SK-N-SH (cell line): ENCODE results near the gene ANGPTL4.

Source experiments
- EP300 ChIP-seq, 2 experiments: IDR thresholded peaks; 2 replicates each; pipeline versions ENCODE4 v1.4.0 to v1.6.1; 2012; ENCODE audit warnings: borderline replicate concordance in 1 of 2, low read depth in 1 of 2, low read length in 1 of 2
- FOSL2 ChIP-seq: IDR thresholded peaks from 2 replicates; pipeline ENCODE4 v1.4.0; 2012; ENCODE audit warnings: low read depth, mild to moderate bottlenecking, moderate library complexity, borderline replicate concordance
- MEF2A ChIP-seq: IDR thresholded peaks from 2 replicates; pipeline ENCODE4 v1.4.0; 2012; ENCODE audit warnings: low read depth, borderline replicate concordance
- MXI1 ChIP-seq: IDR thresholded peaks from 2 replicates; pipeline ENCODE4 v1.6.1; 2012; ENCODE audit warnings: mild to moderate bottlenecking, low read depth, low read length, improper control_type of control experiment
- NFIC ChIP-seq: IDR thresholded peaks from 2 replicates; pipeline ENCODE4 v1.4.0; 2012; ENCODE audit warnings: borderline replicate concordance
- POLR2AphosphoS5 ChIP-seq: IDR thresholded peaks from 2 replicates; pipeline ENCODE4 v1.6.1; 2012; ENCODE audit warnings: low read depth, low read length
- TAF1 ChIP-seq: IDR thresholded peaks from 2 replicates; pipeline ENCODE4 v1.6.1; 2012; ENCODE audit warnings: low read depth, mild to moderate bottlenecking, low read length, moderate library complexity, borderline replicate concordance
- TCF12 ChIP-seq: IDR thresholded peaks from 2 replicates; pipeline ENCODE4 v1.4.0; 2012
- TF ChIP-seq, protein P1 (sequence below): fragments of 150-350 bp; IDR thresholded peaks from 2 replicates; pipeline ENCODE4 v1.6.1; 2017; ENCODE audit warnings: antibody characterized with exemption, low read length, low read depth, borderline replicate concordance
- TF ChIP-seq, protein P2 (sequence below): IDR thresholded peaks from 2 replicates; pipeline ENCODE4 v1.6.1; 2012; ENCODE audit warnings: mild to moderate bottlenecking, low read depth, low read length, moderate library complexity
- TF ChIP-seq, protein P3 (sequence below): fragments of 200-600 bp; sonication (generic); IDR thresholded peaks from 2 replicates; pipeline ENCODE4 v1.6.1; 2017; ENCODE audit warnings: antibody characterized with exemption, mild to moderate bottlenecking, moderate library complexity
- TF ChIP-seq, protein P4 (sequence below): IDR thresholded peaks from 2 replicates; pipeline ENCODE4 v1.4.0; 2012; ENCODE audit warnings: low read depth

GRCh38 chr19:8355631-8356402, 8.1 kb upstream of the ANGPTL4 start:
- TF ChIP-seq, protein P1, sequence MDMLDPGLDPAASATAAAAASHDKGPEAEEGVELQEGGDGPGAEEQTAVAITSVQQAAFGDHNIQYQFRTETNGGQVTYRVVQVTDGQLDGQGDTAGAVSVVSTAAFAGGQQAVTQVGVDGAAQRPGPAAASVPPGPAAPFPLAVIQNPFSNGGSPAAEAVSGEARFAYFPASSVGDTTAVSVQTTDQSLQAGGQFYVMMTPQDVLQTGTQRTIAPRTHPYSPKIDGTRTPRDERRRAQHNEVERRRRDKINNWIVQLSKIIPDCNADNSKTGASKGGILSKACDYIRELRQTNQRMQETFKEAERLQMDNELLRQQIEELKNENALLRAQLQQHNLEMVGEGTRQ: no peak
- TF ChIP-seq, protein P2, sequence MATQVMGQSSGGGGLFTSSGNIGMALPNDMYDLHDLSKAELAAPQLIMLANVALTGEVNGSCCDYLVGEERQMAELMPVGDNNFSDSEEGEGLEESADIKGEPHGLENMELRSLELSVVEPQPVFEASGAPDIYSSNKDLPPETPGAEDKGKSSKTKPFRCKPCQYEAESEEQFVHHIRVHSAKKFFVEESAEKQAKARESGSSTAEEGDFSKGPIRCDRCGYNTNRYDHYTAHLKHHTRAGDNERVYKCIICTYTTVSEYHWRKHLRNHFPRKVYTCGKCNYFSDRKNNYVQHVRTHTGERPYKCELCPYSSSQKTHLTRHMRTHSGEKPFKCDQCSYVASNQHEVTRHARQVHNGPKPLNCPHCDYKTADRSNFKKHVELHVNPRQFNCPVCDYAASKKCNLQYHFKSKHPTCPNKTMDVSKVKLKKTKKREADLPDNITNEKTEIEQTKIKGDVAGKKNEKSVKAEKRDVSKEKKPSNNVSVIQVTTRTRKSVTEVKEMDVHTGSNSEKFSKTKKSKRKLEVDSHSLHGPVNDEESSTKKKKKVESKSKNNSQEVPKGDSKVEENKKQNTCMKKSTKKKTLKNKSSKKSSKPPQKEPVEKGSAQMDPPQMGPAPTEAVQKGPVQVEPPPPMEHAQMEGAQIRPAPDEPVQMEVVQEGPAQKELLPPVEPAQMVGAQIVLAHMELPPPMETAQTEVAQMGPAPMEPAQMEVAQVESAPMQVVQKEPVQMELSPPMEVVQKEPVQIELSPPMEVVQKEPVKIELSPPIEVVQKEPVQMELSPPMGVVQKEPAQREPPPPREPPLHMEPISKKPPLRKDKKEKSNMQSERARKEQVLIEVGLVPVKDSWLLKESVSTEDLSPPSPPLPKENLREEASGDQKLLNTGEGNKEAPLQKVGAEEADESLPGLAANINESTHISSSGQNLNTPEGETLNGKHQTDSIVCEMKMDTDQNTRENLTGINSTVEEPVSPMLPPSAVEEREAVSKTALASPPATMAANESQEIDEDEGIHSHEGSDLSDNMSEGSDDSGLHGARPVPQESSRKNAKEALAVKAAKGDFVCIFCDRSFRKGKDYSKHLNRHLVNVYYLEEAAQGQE: peak; percentile 68; the same call in 1 of the 2 replicates
- TF ChIP-seq, protein P3, sequence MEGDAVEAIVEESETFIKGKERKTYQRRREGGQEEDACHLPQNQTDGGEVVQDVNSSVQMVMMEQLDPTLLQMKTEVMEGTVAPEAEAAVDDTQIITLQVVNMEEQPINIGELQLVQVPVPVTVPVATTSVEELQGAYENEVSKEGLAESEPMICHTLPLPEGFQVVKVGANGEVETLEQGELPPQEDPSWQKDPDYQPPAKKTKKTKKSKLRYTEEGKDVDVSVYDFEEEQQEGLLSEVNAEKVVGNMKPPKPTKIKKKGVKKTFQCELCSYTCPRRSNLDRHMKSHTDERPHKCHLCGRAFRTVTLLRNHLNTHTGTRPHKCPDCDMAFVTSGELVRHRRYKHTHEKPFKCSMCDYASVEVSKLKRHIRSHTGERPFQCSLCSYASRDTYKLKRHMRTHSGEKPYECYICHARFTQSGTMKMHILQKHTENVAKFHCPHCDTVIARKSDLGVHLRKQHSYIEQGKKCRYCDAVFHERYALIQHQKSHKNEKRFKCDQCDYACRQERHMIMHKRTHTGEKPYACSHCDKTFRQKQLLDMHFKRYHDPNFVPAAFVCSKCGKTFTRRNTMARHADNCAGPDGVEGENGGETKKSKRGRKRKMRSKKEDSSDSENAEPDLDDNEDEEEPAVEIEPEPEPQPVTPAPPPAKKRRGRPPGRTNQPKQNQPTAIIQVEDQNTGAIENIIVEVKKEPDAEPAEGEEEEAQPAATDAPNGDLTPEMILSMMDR: no peak
- TF ChIP-seq TCF12 (peak; percentile 92), TAF1 (no peak), MEF2A (no peak; the same call in 1 of the 2 replicates), EP300 (IDR thresholded peaks at IDR 0.05; ENCODE audit: borderline replicate concordance in 1 of 2, low read depth in 1 of 2, low read length in 1 of 2) (peak in 1 of 2 experiments; percentile 84; a peak in 1 of 4 replicates), POLR2AphosphoS5 (peak; percentile 49; the same call in 1 of the 2 replicates), MXI1 (no peak), FOSL2 (peak; percentile 93), NFIC (peak; percentile 95)
- TF ChIP-seq, protein P4, sequence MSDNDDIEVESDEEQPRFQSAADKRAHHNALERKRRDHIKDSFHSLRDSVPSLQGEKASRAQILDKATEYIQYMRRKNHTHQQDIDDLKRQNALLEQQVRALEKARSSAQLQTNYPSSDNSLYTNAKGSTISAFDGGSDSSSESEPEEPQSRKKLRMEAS: peak; percentile 79; the same call in 1 of the 2 replicates
